ENCODE data around the gene CBLB.
A peak's percentile ranks its signal among the peaks of the same experiment; 100 is the strongest.

Gene CBLB

GRCh38 chr3:105802118-105802706 is 66.6 kb downstream of the CBLB start:
- Histone ChIP-seq H3K27ac (ENCODE audit: low read depth, low read length) (no peak overlapping the region), H3K27me3 (ENCODE audit: control insufficient read depth, insufficient read depth, low read length) (no peaks in the 10 kb centered on the region), H3K4me1 (ENCODE audit: control insufficient read depth, insufficient read depth, low read length) (peaks cover 55% of the 10 kb centered on the region), H3K9ac (ENCODE audit: low read depth, low read length) (no peak overlapping the region), H3K36me3 (ENCODE audit: control insufficient read depth, insufficient read depth, low read length) (no peaks in the 10 kb centered on the region), H3K4me3 (ENCODE audit: low read depth, low read length) (no peak overlapping the region), H3K9me3 (ENCODE audit: control insufficient read depth, insufficient read depth, low read length) (no peaks in the 10 kb centered on the region)

GRCh38 chr3:105801397-105801796 is 67.4 kb downstream of the CBLB start:
- no peaks in the 10 kb centered on the region for H3K27me3 ChIP-seq (ENCODE audit: control insufficient read depth, insufficient read depth, low read length)
- H3K36me3 ChIP-seq (ENCODE audit: control insufficient read depth, insufficient read depth, low read length), result no peaks in the 10 kb centered on the region
- no peaks in the 10 kb centered on the region for H3K9me3 ChIP-seq (ENCODE audit: control insufficient read depth, insufficient read depth, low read length)
- no peak overlapping the region for H3K9ac ChIP-seq (ENCODE audit: low read depth, low read length)
- no peak overlapping the region for H3K4me3 ChIP-seq (ENCODE audit: low read depth, low read length)
- H3K4me1 ChIP-seq (ENCODE audit: control insufficient read depth, insufficient read depth, low read length), result peaks cover 59% of the 10 kb centered on the region
- H3K27ac ChIP-seq (ENCODE audit: low read depth, low read length), result peak overlapping the region; percentile 25

GRCh38 chr3:105800320-105800719 is 68.5 kb downstream of the CBLB start:
- Histone ChIP-seq H3K9ac (ENCODE audit: low read depth, low read length) (no peak overlapping the region), H3K4me1 (ENCODE audit: control insufficient read depth, insufficient read depth, low read length) (peaks cover 59% of the 10 kb centered on the region), H3K27ac (ENCODE audit: low read depth, low read length) (peak overlapping the region; percentile 4), H3K36me3 (ENCODE audit: control insufficient read depth, insufficient read depth, low read length) (no peaks in the 10 kb centered on the region), H3K27me3 (ENCODE audit: control insufficient read depth, insufficient read depth, low read length) (no peaks in the 10 kb centered on the region), H3K4me3 (ENCODE audit: low read depth, low read length) (no peak overlapping the region), H3K9me3 (ENCODE audit: control insufficient read depth, insufficient read depth, low read length) (no peaks in the 10 kb centered on the region)

GRCh38 chr3:105799286-105799685 is 69.5 kb downstream of the CBLB start:
- H3K9ac ChIP-seq (ENCODE audit: low read depth, low read length), result no peak overlapping the region
- H3K27ac ChIP-seq (ENCODE audit: low read depth, low read length), result peak overlapping the region; percentile 67
- peaks cover 59% of the 10 kb centered on the region for H3K4me1 ChIP-seq (ENCODE audit: control insufficient read depth, insufficient read depth, low read length)
- no peaks in the 10 kb centered on the region for H3K27me3 ChIP-seq (ENCODE audit: control insufficient read depth, insufficient read depth, low read length)
- H3K4me3 ChIP-seq (ENCODE audit: low read depth, low read length), result peak overlapping the region; percentile 3; the same call in 1 of the 2 replicates
- no peaks in the 10 kb centered on the region for H3K9me3 ChIP-seq (ENCODE audit: control insufficient read depth, insufficient read depth, low read length)
- no peaks in the 10 kb centered on the region for H3K36me3 ChIP-seq (ENCODE audit: control insufficient read depth, insufficient read depth, low read length)

- no peak overlapping the region for H3K9ac ChIP-seq (ENCODE audit: low read depth, low read length)
- H3K27me3 ChIP-seq (ENCODE audit: control insufficient read depth, insufficient read depth, low read length), result no peaks in the 10 kb centered on the region
- H3K4me3 ChIP-seq (ENCODE audit: low read depth, low read length), result peak overlapping the region; percentile 1; the same call in 1 of the 2 replicates
- H3K36me3 ChIP-seq (ENCODE audit: control insufficient read depth, insufficient read depth, low read length), result no peaks in the 10 kb centered on the region
- peak overlapping the region; percentile 49 for H3K27ac ChIP-seq (ENCODE audit: low read depth, low read length)
- H3K9me3 ChIP-seq (ENCODE audit: control insufficient read depth, insufficient read depth, low read length), result no peaks in the 10 kb centered on the region
- H3K4me1 ChIP-seq (ENCODE audit: control insufficient read depth, insufficient read depth, low read length), result peaks cover 65% of the 10 kb centered on the region
Observed at GRCh38 chr3:105798381-105798934, 70.4 kb downstream of the CBLB start.

GRCh38 chr3:105793040-105793439 is 75.8 kb downstream of the CBLB start:
- Histone ChIP-seq H3K27me3 (ENCODE audit: control insufficient read depth, insufficient read depth, low read length) (no peaks in the 10 kb centered on the region), H3K9ac (ENCODE audit: low read depth, low read length) (no peak overlapping the region), H3K4me3 (ENCODE audit: low read depth, low read length) (no peak overlapping the region), H3K4me1 (ENCODE audit: control insufficient read depth, insufficient read depth, low read length) (peaks cover 30% of the 10 kb centered on the region), H3K27ac (ENCODE audit: low read depth, low read length) (peak overlapping the region; percentile 14), H3K9me3 (ENCODE audit: control insufficient read depth, insufficient read depth, low read length) (no peaks in the 10 kb centered on the region), H3K36me3 (ENCODE audit: control insufficient read depth, insufficient read depth, low read length) (no peaks in the 10 kb centered on the region)

GRCh38 chr3:105791919-105792786 is 76.7 kb downstream of the CBLB start:
- H3K4me3 ChIP-seq (ENCODE audit: low read depth, low read length), result no peak overlapping the region
- H3K4me1 ChIP-seq (ENCODE audit: control insufficient read depth, insufficient read depth, low read length), result peaks cover 24% of the 10 kb centered on the region
- no peak overlapping the region for H3K9ac ChIP-seq (ENCODE audit: low read depth, low read length)
- H3K36me3 ChIP-seq (ENCODE audit: control insufficient read depth, insufficient read depth, low read length), result no peaks in the 10 kb centered on the region
- no peak overlapping the region for H3K27ac ChIP-seq (ENCODE audit: low read depth, low read length)
- no peaks in the 10 kb centered on the region for H3K9me3 ChIP-seq (ENCODE audit: control insufficient read depth, insufficient read depth, low read length)
- H3K27me3 ChIP-seq (ENCODE audit: control insufficient read depth, insufficient read depth, low read length), result no peaks in the 10 kb centered on the region

- H3K27ac ChIP-seq (ENCODE audit: low read depth, low read length), result no peak overlapping the region
- no peaks in the 10 kb centered on the region for H3K36me3 ChIP-seq (ENCODE audit: control insufficient read depth, insufficient read depth, low read length)
- H3K27me3 ChIP-seq (ENCODE audit: control insufficient read depth, insufficient read depth, low read length), result no peaks in the 10 kb centered on the region
- no peak overlapping the region for H3K9ac ChIP-seq (ENCODE audit: low read depth, low read length)
- no peaks in the 10 kb centered on the region for H3K9me3 ChIP-seq (ENCODE audit: control insufficient read depth, insufficient read depth, low read length)
- peaks cover 23% of the 10 kb centered on the region for H3K4me1 ChIP-seq (ENCODE audit: control insufficient read depth, insufficient read depth, low read length)
- no peak overlapping the region for H3K4me3 ChIP-seq (ENCODE audit: low read depth, low read length)
Observed at GRCh38 chr3:105791131-105791530, 77.7 kb downstream of the CBLB start.

GRCh38 chr3:105790534-105790933 is 78.3 kb downstream of the CBLB start:
- Histone ChIP-seq H3K9ac (ENCODE audit: low read depth, low read length) (no peak overlapping the region), H3K36me3 (ENCODE audit: control insufficient read depth, insufficient read depth, low read length) (no peaks in the 10 kb centered on the region), H3K9me3 (ENCODE audit: control insufficient read depth, insufficient read depth, low read length) (no peaks in the 10 kb centered on the region), H3K27me3 (ENCODE audit: control insufficient read depth, insufficient read depth, low read length) (no peaks in the 10 kb centered on the region), H3K4me3 (ENCODE audit: low read depth, low read length) (no peak overlapping the region), H3K27ac (ENCODE audit: low read depth, low read length) (no peak overlapping the region), H3K4me1 (ENCODE audit: control insufficient read depth, insufficient read depth, low read length) (peaks cover 23% of the 10 kb centered on the region)

- Histone ChIP-seq H3K27ac (ENCODE audit: low read depth, low read length) (no peak overlapping the region), H3K9ac (ENCODE audit: low read depth, low read length) (no peak overlapping the region), H3K9me3 (ENCODE audit: control insufficient read depth, insufficient read depth, low read length) (no peaks in the 10 kb centered on the region), H3K36me3 (ENCODE audit: control insufficient read depth, insufficient read depth, low read length) (no peaks in the 10 kb centered on the region), H3K4me3 (ENCODE audit: low read depth, low read length) (no peak overlapping the region), H3K4me1 (ENCODE audit: control insufficient read depth, insufficient read depth, low read length) (peaks cover 18% of the 10 kb centered on the region), H3K27me3 (ENCODE audit: control insufficient read depth, insufficient read depth, low read length) (no peaks in the 10 kb centered on the region)
Observed at GRCh38 chr3:105788593-105788992, 80.2 kb downstream of the CBLB start.

- Histone ChIP-seq H3K27ac (ENCODE audit: low read depth, low read length) (no peak overlapping the region), H3K4me3 (ENCODE audit: low read depth, low read length) (no peak overlapping the region)
Observed at GRCh38 chr3:105787453-105787852, 81.4 kb downstream of the CBLB start.

More at GRCh38 chr3:105787453-105787852, 81.4 kb downstream of the CBLB start:
- Histone ChIP-seq H3K9ac (ENCODE audit: low read depth, low read length) (no peak overlapping the region), H3K9me3 (ENCODE audit: control insufficient read depth, insufficient read depth, low read length) (no peaks in the 10 kb centered on the region), H3K36me3 (ENCODE audit: control insufficient read depth, insufficient read depth, low read length) (no peaks in the 10 kb centered on the region), H3K27me3 (ENCODE audit: control insufficient read depth, insufficient read depth, low read length) (no peaks in the 10 kb centered on the region), H3K4me1 (ENCODE audit: control insufficient read depth, insufficient read depth, low read length) (peaks cover 8% of the 10 kb centered on the region)

All from HUES48 (cell line).